Muscle of arm (tissue), 12 donors: ENCODE results near the gene PCED1B. TPM values are rescaled to one million over a fixed set of nuclear protein-coding genes. Genes with fewer than 3 reads are reported as not detected.
"Not testable (repeated sequence)": the region's sequence is repeated elsewhere in the genome, so short reads cannot be mapped to it uniquely, and the experiment has no call there.

Source experiments
- DNase-seq: peaks from one replicate; pipeline ENCODE4 v3.0.0-alpha.2; 2013
- polyA plus RNA-seq, 12 donors: library from polyadenylated mRNA; unstranded; fragments of 120-200 nt; gene quantifications; one replicate each; pipeline ENCODE4 v1.2.1, GENCODE V29; 2013; ENCODE audit not compliant: insufficient read length in 12 of 12

Gene PCED1B
- polyA plus RNA-seq, 12 donors: 0.24 to 3.0 (median 0.64) TPM; not detected in 2

- no peak for DNase-seq
Observed at GRCh38 chr12:47088021-47088944, 8.9 kb downstream of the PCED1B start.

- DNase-seq: no peak
Observed at GRCh38 chr12:47091009-47091408, 11.6 kb downstream of the PCED1B start.

GRCh38 chr12:47094804-47095203 lies 15.4 kb downstream of the PCED1B start:
- DNase-seq: no peak

- no peak for DNase-seq
Observed at GRCh38 chr12:47095446-47096236, 16.2 kb downstream of the PCED1B start.

GRCh38 chr12:47097276-47097896 lies 18.0 kb downstream of the PCED1B start:
- no peak for DNase-seq

- DNase-seq: no peak
Observed at GRCh38 chr12:47098099-47098498, 18.7 kb downstream of the PCED1B start.

GRCh38 chr12:47099610-47100009 lies 20.2 kb downstream of the PCED1B start:
- DNase-seq: no peak

- no peak for DNase-seq
Observed at GRCh38 chr12:47100160-47100559, 20.7 kb downstream of the PCED1B start.

- DNase-seq: no peak
Observed at GRCh38 chr12:47102406-47102805, 23.0 kb downstream of the PCED1B start.

- no peak for DNase-seq
Observed at GRCh38 chr12:47102845-47103651, 23.6 kb downstream of the PCED1B start.

GRCh38 chr12:47105914-47106674 lies 26.7 kb downstream of the PCED1B start:
- no peak for DNase-seq

- no peak for DNase-seq
Observed at GRCh38 chr12:47107446-47107845, 28.0 kb downstream of the PCED1B start.

GRCh38 chr12:47107926-47108325 lies 28.5 kb downstream of the PCED1B start:
- no peak for DNase-seq

GRCh38 chr12:47110011-47110541 lies 30.7 kb downstream of the PCED1B start:
- DNase-seq: no peak

GRCh38 chr12:47110718-47111391 lies 31.4 kb downstream of the PCED1B start:
- DNase-seq: no peak

GRCh38 chr12:47111392-47111778 lies 32.0 kb downstream of the PCED1B start:
- no peak for DNase-seq

- no peak for DNase-seq
Observed at GRCh38 chr12:47111854-47112253, 32.4 kb downstream of the PCED1B start.

- no peak for DNase-seq
Observed at GRCh38 chr12:47112679-47113078, 33.3 kb downstream of the PCED1B start.

GRCh38 chr12:47114481-47114892 lies 35.1 kb downstream of the PCED1B start:
- no peak for DNase-seq

- not testable (repeated sequence) for DNase-seq
Observed at GRCh38 chr12:47117305-47117704, 37.9 kb downstream of the PCED1B start.
